ENCODE measurements around the gene GRID2.

Gene GRID2

DNA sequence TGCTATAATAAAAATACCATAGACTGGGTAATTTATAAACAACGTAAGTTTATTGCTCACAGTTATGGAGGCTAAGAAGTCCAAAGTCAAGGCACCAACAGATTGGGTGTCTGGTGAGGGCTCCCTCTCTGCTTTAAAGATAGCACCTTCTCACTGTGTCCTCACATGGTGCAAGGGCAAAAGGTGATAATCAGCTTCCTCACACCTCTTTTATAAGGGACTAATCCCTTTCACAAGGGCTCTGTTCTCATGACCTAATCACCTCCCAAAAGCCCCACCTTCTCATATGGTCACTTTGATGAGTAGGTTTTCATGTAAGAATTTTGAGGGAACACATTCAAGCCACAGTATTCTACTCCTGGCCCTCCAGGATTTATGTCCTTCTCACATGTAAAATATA lies 883.1 kb downstream of the GRID2 start:
- no peak overlapping the region for H3K4me3 Mint-ChIP-seq

DNA sequence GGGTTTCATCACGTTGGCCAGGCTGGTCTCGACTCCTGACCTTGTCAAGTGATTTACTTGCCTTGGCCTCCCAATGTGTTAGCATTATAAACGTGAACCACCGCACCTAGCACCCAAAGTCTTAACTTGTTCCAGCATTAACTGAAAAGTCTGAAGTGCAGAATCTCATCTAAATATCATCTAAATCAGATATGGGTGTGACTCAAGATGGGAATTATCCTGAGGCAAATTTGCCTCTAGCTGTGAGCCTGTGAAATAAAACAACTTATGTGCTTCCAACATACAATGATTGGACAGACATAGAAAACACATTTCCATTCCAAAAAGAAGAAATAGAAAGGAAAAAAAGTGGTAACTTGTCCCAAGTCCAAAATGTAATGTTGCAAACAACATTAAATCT lies 883.7 kb downstream of the GRID2 start:
- Mint-ChIP-seq H3K9me3 (peaks cover 8% of the 10 kb centered on the region), H3K4me3 (no peak overlapping the region), H3K27ac (no peak overlapping the region), H3K4me1 (no peaks in the 10 kb centered on the region), H3K36me3 (no peaks in the 10 kb centered on the region)
- ATAC-seq = no peak
- no peak for DNase-seq (ENCODE audit: low spot score in 2 of 2)

More for the DNA sequence above, 883.1 kb downstream of the GRID2 start:
- no peak for DNase-seq (ENCODE audit: low spot score in 2 of 2)
- Mint-ChIP-seq H3K36me3 (no peaks in the 10 kb centered on the region), H3K27ac (no peak overlapping the region), H3K4me1 (no peaks in the 10 kb centered on the region), H3K9me3 (peaks cover 8% of the 10 kb centered on the region)
- no peak for ATAC-seq

GRCh38 chr4:93187892-93188291 lies 884.1 kb downstream of the GRID2 start:
- no peaks in the 10 kb centered on the region for H3K4me1 Mint-ChIP-seq
- peaks cover 8% of the 10 kb centered on the region for H3K9me3 Mint-ChIP-seq
- no peak for ATAC-seq
- no peak for DNase-seq (ENCODE audit: low spot score in 2 of 2)
- no peaks in the 10 kb centered on the region for H3K36me3 Mint-ChIP-seq
- H3K4me3 Mint-ChIP-seq = no peak overlapping the region
- H3K27ac Mint-ChIP-seq = no peak overlapping the region

DNA sequence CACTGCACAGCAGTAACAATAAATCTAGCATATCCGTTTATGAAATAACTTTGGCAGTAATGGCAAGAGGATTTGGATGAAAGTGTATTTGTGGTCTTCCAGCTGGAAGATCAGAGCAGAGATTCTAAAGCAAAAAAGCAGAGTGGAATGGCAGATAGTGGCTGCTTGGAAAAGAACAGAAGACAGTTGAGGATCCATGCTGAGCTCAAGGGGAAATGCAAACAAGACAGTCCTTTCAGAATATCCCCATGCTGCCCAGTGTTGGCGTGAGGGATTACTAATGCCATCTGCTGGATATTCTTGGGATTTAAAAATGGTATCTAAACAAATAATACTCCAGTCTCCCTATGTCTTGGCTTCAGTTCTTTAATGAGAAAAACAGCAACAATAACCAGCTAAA lies 895.7 kb downstream of the GRID2 start:
- no peak for ATAC-seq
- DNase-seq (ENCODE audit: low spot score in 2 of 2) = no peak
- H3K4me1 Mint-ChIP-seq = no peaks in the 10 kb centered on the region
- no peaks in the 10 kb centered on the region for H3K36me3 Mint-ChIP-seq
- H3K27ac Mint-ChIP-seq = no peak overlapping the region
- H3K9me3 Mint-ChIP-seq = peaks cover 12% of the 10 kb centered on the region
- H3K4me3 Mint-ChIP-seq = no peak overlapping the region

DNA sequence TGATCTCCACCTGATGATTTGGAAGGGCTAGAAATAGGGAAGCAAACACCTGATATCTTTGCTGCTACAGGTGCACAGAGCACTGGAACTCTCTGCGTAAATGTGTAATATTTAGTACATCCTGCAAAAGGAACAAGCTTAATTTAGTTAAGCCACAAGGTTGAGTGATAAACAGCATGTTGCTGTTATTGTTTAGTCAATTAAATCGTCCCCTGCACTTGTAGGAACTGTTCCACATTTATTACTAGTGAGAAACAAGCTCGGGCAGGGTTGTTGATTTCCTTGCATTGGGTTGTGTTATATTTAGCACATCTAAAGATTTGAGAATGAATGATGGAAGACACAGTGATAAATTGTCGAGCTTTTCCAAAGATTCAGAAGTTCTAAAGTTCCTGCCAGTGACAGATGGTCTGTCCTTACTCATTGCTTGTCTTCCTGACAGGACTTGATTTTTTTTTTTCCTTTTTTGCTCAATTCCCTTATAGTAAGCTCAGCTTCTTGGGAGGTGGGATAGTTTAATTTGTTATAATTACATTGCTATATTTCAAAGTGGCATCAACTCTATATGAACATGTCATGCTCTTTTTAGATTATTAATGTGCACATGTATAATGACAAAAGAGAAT lies 897.8 kb downstream of the GRID2 start:
- no peaks in the 10 kb centered on the region for H3K36me3 Mint-ChIP-seq

DNA sequence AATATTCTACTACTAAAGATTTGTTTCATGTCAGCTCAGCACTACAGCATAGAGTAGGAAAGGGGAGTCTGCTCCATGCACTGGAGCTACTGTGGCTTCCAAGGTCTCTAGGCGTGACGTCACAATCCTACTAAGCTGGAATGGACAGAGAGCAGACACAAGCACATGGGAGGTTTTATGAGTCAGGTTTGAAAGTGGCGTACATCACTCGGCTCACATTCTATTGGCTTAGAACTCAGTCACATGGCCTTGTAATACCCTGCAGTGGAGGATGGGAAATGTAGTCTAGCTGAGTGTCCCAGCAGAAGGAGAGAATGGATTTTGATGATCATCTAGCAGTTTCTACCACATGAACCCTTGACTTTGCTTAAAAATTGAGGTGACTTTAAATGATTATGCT lies 899.9 kb downstream of the GRID2 start:
- Mint-ChIP-seq H3K4me1 (no peaks in the 10 kb centered on the region), H3K9me3 (peaks cover 6% of the 10 kb centered on the region), H3K4me3 (no peak overlapping the region), H3K36me3 (no peaks in the 10 kb centered on the region), H3K27ac (no peak overlapping the region)
- DNase-seq (ENCODE audit: low spot score in 2 of 2) (no peak), ATAC-seq (no peak)

More for the DNA sequence above, 897.8 kb downstream of the GRID2 start:
- Mint-ChIP-seq H3K9me3 (peaks cover 6% of the 10 kb centered on the region), H3K27ac (no peak overlapping the region), H3K4me1 (no peaks in the 10 kb centered on the region), H3K4me3 (no peak overlapping the region)
- ATAC-seq (no peak), DNase-seq (ENCODE audit: low spot score in 2 of 2) (no peak)

- H3K9me3 Mint-ChIP-seq = peaks cover 8% of the 10 kb centered on the region
- no peak for ATAC-seq
- H3K4me3 Mint-ChIP-seq = no peak overlapping the region
- H3K4me1 Mint-ChIP-seq = no peaks in the 10 kb centered on the region
- no peaks in the 10 kb centered on the region for H3K36me3 Mint-ChIP-seq
- DNase-seq (ENCODE audit: low spot score in 2 of 2) = no peak
- no peak overlapping the region for H3K27ac Mint-ChIP-seq
These were observed 908.5 kb downstream of the GRID2 start for GRCh38 chr4:93212250-93212649.

GRCh38 chr4:93216646-93217045 lies 912.9 kb downstream of the GRID2 start:
- Mint-ChIP-seq H3K4me1 (no peaks in the 10 kb centered on the region), H3K27ac (no peak overlapping the region), H3K9me3 (peaks cover 12% of the 10 kb centered on the region), H3K4me3 (no peak overlapping the region), H3K36me3 (no peaks in the 10 kb centered on the region)
- ATAC-seq = no peak
- no peak for DNase-seq (ENCODE audit: low spot score in 2 of 2)

DNA sequence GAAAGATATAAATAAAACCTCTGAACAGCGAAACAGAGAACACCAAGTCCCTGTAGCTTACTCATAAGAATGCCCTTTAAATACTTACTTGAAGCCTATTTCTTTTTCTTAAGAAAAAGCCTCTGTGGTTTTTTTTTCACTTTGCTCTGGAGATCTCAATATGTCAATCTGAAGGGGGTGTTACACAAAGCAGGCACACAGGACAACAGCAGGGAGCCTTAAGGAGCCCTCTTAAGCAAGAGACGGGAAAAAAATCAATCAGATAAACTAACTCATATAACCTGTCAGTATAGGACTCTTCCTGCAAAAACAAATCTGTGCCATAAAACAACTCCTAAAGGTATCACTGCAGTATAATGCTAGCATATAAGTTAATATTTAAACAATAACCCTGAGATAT lies 913.7 kb downstream of the GRID2 start:
- Mint-ChIP-seq H3K9me3 (peaks cover 9% of the 10 kb centered on the region), H3K27ac (no peak overlapping the region), H3K36me3 (no peaks in the 10 kb centered on the region), H3K4me1 (no peaks in the 10 kb centered on the region), H3K4me3 (no peak overlapping the region)
- no peak for ATAC-seq
- DNase-seq (ENCODE audit: low spot score in 2 of 2) = no peak

DNA sequence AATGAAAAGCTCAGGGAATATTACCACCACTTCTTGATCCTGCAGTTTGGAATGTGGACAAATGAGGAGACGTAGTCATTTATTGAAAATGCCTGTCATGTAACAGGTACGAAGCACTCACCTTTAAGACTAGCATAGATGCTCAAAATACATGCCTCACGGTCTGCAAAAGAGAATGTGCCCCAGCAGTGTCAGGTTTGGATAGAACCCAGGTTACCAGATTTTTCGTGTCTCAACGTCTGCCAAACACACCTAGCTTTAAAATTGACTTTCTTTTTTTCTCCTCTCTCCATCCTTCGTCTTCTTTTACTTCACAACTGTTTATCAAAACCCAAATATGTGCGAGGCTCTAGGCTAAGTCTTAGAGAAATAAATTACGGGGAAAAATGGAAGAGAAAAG lies 918.0 kb downstream of the GRID2 start:
- no peak overlapping the region for H3K27ac Mint-ChIP-seq
- no peaks in the 10 kb centered on the region for H3K4me1 Mint-ChIP-seq
- DNase-seq (ENCODE audit: low spot score in 2 of 2) (no peak), ATAC-seq (no peak)
- H3K4me3 Mint-ChIP-seq = no peak overlapping the region
- peaks cover 19% of the 10 kb centered on the region for H3K9me3 Mint-ChIP-seq
- no peaks in the 10 kb centered on the region for H3K36me3 Mint-ChIP-seq

- DNase-seq (ENCODE audit: low spot score in 2 of 2) = no peak
- H3K9me3 Mint-ChIP-seq = peaks cover 26% of the 10 kb centered on the region
- H3K4me1 Mint-ChIP-seq = no peaks in the 10 kb centered on the region
- H3K36me3 Mint-ChIP-seq = no peaks in the 10 kb centered on the region
- no peak overlapping the region for H3K4me3 Mint-ChIP-seq
- no peak overlapping the region for H3K27ac Mint-ChIP-seq
- no peak for ATAC-seq
These were observed 924.3 kb downstream of the GRID2 start for GRCh38 chr4:93228021-93228420.

DNA sequence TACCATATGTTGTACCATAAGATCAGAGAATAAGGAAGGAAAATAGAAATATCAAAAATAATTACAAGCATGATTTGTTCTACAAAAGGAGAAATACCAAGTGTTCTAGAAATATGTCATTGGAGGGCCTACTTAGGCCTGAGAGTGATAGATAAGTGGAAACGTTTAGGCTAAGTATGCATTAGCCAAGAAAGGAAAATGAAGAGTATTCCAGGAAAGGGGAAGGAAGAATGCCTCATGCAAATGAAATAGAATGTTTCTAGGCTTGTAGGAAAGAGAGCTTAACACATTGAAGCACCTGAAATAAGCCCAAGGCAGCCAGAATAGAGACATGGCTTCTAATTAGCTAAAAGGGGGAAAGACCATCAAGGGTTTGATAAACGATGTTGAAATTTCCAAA lies 929.1 kb downstream of the GRID2 start:
- H3K9me3 Mint-ChIP-seq = peaks cover 20% of the 10 kb centered on the region
- no peak overlapping the region for H3K4me3 Mint-ChIP-seq
- no peaks in the 10 kb centered on the region for H3K4me1 Mint-ChIP-seq
- no peaks in the 10 kb centered on the region for H3K36me3 Mint-ChIP-seq
- no peak overlapping the region for H3K27ac Mint-ChIP-seq
- DNase-seq (ENCODE audit: low spot score in 2 of 2) = no peak
- ATAC-seq = no peak

DNA sequence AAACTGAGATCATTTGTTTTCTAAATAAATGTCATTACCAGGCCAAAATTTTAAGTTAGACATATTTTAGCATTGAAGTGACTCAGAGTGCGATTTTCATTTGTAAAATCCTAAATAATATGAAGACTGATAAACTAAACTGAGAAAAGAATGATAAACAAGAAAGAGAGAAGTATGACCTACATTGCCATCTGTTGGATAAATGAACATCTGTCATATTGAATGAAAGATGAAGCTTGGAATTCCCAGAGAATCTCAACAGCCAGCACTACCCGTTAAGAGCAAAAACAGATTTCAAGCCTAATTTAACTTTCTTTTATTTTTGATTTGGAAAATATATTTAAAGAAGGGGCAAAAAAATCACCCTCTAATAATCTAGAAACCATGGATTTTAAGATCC lies 933.8 kb downstream of the GRID2 start:
- Mint-ChIP-seq H3K9me3 (peaks cover 19% of the 10 kb centered on the region), H3K27ac (no peak overlapping the region), H3K36me3 (no peaks in the 10 kb centered on the region), H3K4me1 (no peaks in the 10 kb centered on the region), H3K4me3 (no peak overlapping the region)
- ATAC-seq (no peak), DNase-seq (ENCODE audit: low spot score in 2 of 2) (no peak)

DNA sequence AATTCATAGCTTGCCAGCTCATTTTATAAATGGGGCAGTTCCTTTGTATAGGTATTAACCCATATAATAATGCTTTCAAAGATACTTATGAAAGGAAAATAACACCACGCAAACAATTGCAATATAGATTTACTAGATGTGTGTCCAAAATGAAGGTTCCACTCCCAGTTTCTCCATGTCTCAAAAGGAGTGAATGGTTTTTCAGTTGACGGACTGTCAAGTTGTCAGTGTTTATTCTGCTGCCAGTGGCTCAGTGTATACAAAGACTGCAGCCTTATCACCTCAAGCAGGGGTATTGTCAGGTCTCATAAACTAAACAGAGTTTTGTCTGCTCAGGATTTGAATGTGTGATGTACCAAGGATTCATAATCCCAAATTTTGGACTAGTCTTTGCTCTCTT lies 939.5 kb downstream of the GRID2 start:
- no peak overlapping the region for H3K4me3 Mint-ChIP-seq
- no peaks in the 10 kb centered on the region for H3K4me1 Mint-ChIP-seq
- no peak for ATAC-seq
- no peaks in the 10 kb centered on the region for H3K36me3 Mint-ChIP-seq
- no peak for DNase-seq (ENCODE audit: low spot score in 2 of 2)
- H3K9me3 Mint-ChIP-seq = peaks cover 10% of the 10 kb centered on the region
- no peak overlapping the region for H3K27ac Mint-ChIP-seq

- no peaks in the 10 kb centered on the region for H3K4me1 Mint-ChIP-seq
- peaks cover 2% of the 10 kb centered on the region for H3K9me3 Mint-ChIP-seq
- no peak overlapping the region for H3K27ac Mint-ChIP-seq
- no peaks in the 10 kb centered on the region for H3K36me3 Mint-ChIP-seq
- no peak overlapping the region for H3K4me3 Mint-ChIP-seq
- ATAC-seq (no peak), DNase-seq (ENCODE audit: low spot score in 2 of 2) (no peak)
These were observed 957.4 kb downstream of the GRID2 start for GRCh38 chr4:93261207-93261606.

DNA sequence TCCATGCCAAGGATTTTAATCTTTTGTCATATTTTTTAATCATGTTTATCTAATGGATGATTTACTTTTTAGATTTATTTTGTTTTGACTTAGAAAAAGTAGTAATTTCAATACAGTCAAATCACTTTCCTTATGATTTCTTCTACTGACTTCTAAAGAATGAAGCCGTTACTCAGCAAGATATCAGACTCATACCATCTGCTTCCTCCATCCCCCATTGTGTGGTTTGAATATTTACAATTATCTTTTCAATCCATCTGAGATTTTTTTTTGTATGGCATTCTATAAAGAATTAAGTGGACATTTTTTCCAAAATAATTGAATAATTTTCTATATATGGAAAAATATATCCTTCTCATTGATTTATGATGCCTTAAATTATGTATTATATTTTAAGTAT lies 959.4 kb downstream of the GRID2 start:
- Mint-ChIP-seq H3K36me3 (no peaks in the 10 kb centered on the region), H3K9me3 (peaks cover 4% of the 10 kb centered on the region), H3K27ac (no peak overlapping the region), H3K4me3 (no peak overlapping the region), H3K4me1 (no peaks in the 10 kb centered on the region)
- ATAC-seq = no peak
- DNase-seq (ENCODE audit: low spot score in 2 of 2) = no peak

GRCh38 chr4:93267747-93268146 lies 964.0 kb downstream of the GRID2 start:
- no peak for ATAC-seq
- DNase-seq (ENCODE audit: low spot score in 2 of 2) = no peak
- no peak overlapping the region for H3K27ac Mint-ChIP-seq
- H3K9me3 Mint-ChIP-seq = peaks cover 10% of the 10 kb centered on the region
- H3K4me3 Mint-ChIP-seq = no peak overlapping the region
- H3K36me3 Mint-ChIP-seq = no peaks in the 10 kb centered on the region
- H3K4me1 Mint-ChIP-seq = no peaks in the 10 kb centered on the region
